ENCODE data around the gene NKAIN2.
"Not testable (repeated sequence)": the region's sequence is repeated elsewhere in the genome, so short reads cannot be mapped to it uniquely, and the experiment has no call there.

The NKAIN2 gene

DNA sequence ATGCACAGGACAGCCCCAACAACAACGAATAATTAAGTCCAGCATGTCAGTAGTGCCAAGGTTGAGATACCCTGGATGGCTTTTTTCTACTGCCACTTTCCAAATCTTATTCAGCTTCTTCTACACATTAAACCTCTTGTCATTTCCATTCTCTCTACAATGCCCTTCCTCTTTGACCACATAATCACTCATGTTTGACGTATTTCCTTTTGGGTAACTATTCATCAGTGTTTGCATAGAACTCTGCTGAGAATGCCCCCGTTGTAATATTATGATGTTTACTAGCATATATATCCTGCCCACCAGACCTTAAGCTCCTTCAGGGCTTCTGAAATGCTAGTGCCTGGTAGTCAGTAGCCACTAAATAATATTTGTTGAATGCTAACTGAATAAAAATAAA, 643.3 kb downstream of the NKAIN2 start:
- Histone ChIP-seq H3K27me3 (no peaks in the 10 kb centered on the region), H3K9me3 (no peaks in the 10 kb centered on the region), H3K27ac (no peak overlapping the region), H3K4me3 (no peak overlapping the region), H3K36me3 (no peaks in the 10 kb centered on the region), H3K4me2 (0 out of 2 replicates have a peak overlapping the region, but pooled peaks have one; percentile 8), H3K9ac (no peak overlapping the region), H4K20me1 (no peaks in the 10 kb centered on the region), H3K4me1 (peaks cover 9% of the 10 kb centered on the region)
- TF ChIP-seq Cebpa-rat (IDR thresholded peaks at IDR 0.05): no peak

- no peaks in the 10 kb centered on the region for H3K36me3 ChIP-seq
- H3K4me1 ChIP-seq: no peaks in the 10 kb centered on the region; the same call in 1 of the 2 replicates
- no peak for TF ChIP-seq Cebpa-rat (IDR thresholded peaks at IDR 0.05)
Observed at GRCh38 chr6:124459268-124459667, 655.6 kb downstream of the NKAIN2 start.

DNA sequence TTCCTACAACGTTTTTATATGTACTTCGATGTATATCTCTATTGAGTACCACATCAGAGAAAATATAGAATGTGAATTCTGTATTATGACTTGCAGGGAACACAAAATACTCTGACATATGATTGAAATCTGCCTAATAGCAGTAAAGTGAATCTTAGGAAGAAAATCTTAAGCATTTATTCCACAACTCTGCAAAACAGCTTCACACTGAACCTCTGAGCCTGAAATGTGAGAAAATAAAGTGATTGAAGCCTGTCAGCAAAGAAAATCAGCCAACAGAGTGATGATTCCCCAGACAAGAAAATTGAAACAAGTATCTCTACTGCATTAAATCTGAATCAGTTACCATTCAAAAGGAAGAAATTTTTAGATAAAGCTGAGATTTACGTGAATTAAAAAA, 659.1 kb downstream of the NKAIN2 start:
- Histone ChIP-seq H3K4me3 (no peak overlapping the region), H3K9ac (no peak overlapping the region), H3K9me3 (no peaks in the 10 kb centered on the region), H3K36me3 (no peaks in the 10 kb centered on the region), H3K27me3 (no peaks in the 10 kb centered on the region), H3K4me1 (no peaks in the 10 kb centered on the region; the same call in 1 of the 2 replicates), H3K27ac (no peak overlapping the region), H4K20me1 (no peaks in the 10 kb centered on the region), H3K4me2 (no peak overlapping the region)
- TF ChIP-seq Cebpa-rat (IDR thresholded peaks at IDR 0.05): no peak

More at GRCh38 chr6:124459268-124459667, 655.6 kb downstream of the NKAIN2 start:
- H3K4me3 ChIP-seq: no peak overlapping the region
- H3K9me3 ChIP-seq: no peaks in the 10 kb centered on the region
- H3K27ac ChIP-seq: no peak overlapping the region
- H3K4me2 ChIP-seq: no peak overlapping the region
- H4K20me1 ChIP-seq: no peaks in the 10 kb centered on the region
- no peak overlapping the region for H3K9ac ChIP-seq
- no peaks in the 10 kb centered on the region for H3K27me3 ChIP-seq

DNA sequence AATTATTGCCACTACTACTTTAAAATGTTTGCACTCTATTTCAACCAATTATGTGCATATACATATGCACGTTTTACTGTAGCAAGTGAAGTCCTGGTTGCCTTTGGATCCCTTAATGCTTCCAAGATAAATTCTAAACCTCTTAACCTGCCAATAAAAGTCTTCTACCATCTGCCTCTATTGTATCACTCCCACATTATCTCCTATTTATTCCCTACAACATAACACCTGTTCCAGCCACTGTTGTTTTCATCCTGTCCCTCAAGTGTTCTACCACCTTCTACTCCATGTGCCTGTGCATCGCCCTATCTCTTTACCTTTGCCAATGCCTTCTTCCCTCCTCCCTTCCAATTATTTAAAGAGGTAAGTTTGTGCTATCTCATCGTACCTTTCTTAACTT, 659.6 kb downstream of the NKAIN2 start:
- Histone ChIP-seq H3K9me3 (no peaks in the 10 kb centered on the region), H3K4me2 (no peak overlapping the region), H4K20me1 (no peaks in the 10 kb centered on the region)

GRCh38 chr6:124464600-124464999, 660.9 kb downstream of the NKAIN2 start:
- not testable (repeated sequence) for H3K36me3 ChIP-seq, H3K27me3 ChIP-seq, H3K4me3 ChIP-seq, H3K9me3 ChIP-seq, H3K4me2 ChIP-seq, H3K4me1 ChIP-seq, H3K9ac ChIP-seq, H3K27ac ChIP-seq, H4K20me1 ChIP-seq

More for the DNA sequence above, 659.6 kb downstream of the NKAIN2 start:
- Histone ChIP-seq H3K4me3 (no peak overlapping the region), H3K36me3 (no peaks in the 10 kb centered on the region), H3K9ac (no peak overlapping the region), H3K27ac (no peak overlapping the region), H3K4me1 (no peaks in the 10 kb centered on the region; the same call in 1 of the 2 replicates), H3K27me3 (no peaks in the 10 kb centered on the region)
- no peak for TF ChIP-seq Cebpa-rat (IDR thresholded peaks at IDR 0.05)

GRCh38 chr6:124466949-124467348, 663.3 kb downstream of the NKAIN2 start:
- TF ChIP-seq Cebpa-rat (IDR thresholded peaks at IDR 0.05): no peak
- H3K4me2 ChIP-seq: no peak overlapping the region
- H3K36me3 ChIP-seq: no peaks in the 10 kb centered on the region
- no peaks in the 10 kb centered on the region for H3K27me3 ChIP-seq
- H3K9me3 ChIP-seq: no peaks in the 10 kb centered on the region
- H3K27ac ChIP-seq: no peak overlapping the region
- H3K9ac ChIP-seq: no peak overlapping the region
- no peaks in the 10 kb centered on the region for H4K20me1 ChIP-seq
- no peaks in the 10 kb centered on the region for H3K4me1 ChIP-seq
- no peak overlapping the region for H3K4me3 ChIP-seq

- Histone ChIP-seq H3K4me3 (no peak overlapping the region), H3K36me3 (no peaks in the 10 kb centered on the region), H3K27ac (no peak overlapping the region), H3K4me2 (no peak overlapping the region), H3K27me3 (no peaks in the 10 kb centered on the region), H3K9ac (no peak overlapping the region), H3K4me1 (no peaks in the 10 kb centered on the region), H4K20me1 (no peaks in the 10 kb centered on the region), H3K9me3 (no peaks in the 10 kb centered on the region)
- no peak for TF ChIP-seq Cebpa-rat (IDR thresholded peaks at IDR 0.05)
Observed at GRCh38 chr6:124467366-124467765, 663.7 kb downstream of the NKAIN2 start.

- no peaks in the 10 kb centered on the region for H3K9me3 ChIP-seq
- no peak overlapping the region for H3K9ac ChIP-seq
- no peak for TF ChIP-seq Cebpa-rat (IDR thresholded peaks at IDR 0.05)
Observed at GRCh38 chr6:124470803-124471202, 667.1 kb downstream of the NKAIN2 start.

GRCh38 chr6:124475176-124475575, 671.5 kb downstream of the NKAIN2 start:
- no peak overlapping the region for H3K27ac ChIP-seq
- no peaks in the 10 kb centered on the region for H3K9me3 ChIP-seq
- no peaks in the 10 kb centered on the region for H3K4me1 ChIP-seq
- no peaks in the 10 kb centered on the region for H4K20me1 ChIP-seq
- H3K9ac ChIP-seq: no peak overlapping the region
- H3K27me3 ChIP-seq: no peaks in the 10 kb centered on the region
- TF ChIP-seq Cebpa-rat (IDR thresholded peaks at IDR 0.05): no peak
- no peak overlapping the region for H3K4me2 ChIP-seq
- no peak overlapping the region for H3K4me3 ChIP-seq
- H3K36me3 ChIP-seq: no peaks in the 10 kb centered on the region

More at GRCh38 chr6:124470803-124471202, 667.1 kb downstream of the NKAIN2 start:
- H3K36me3 ChIP-seq: no peaks in the 10 kb centered on the region
- H3K4me2 ChIP-seq: no peak overlapping the region
- no peak overlapping the region for H3K27ac ChIP-seq
- H3K4me3 ChIP-seq: no peak overlapping the region
- no peaks in the 10 kb centered on the region for H4K20me1 ChIP-seq
- H3K27me3 ChIP-seq: no peaks in the 10 kb centered on the region
- no peaks in the 10 kb centered on the region for H3K4me1 ChIP-seq

GRCh38 chr6:124478906-124479305, 675.2 kb downstream of the NKAIN2 start:
- no peaks in the 10 kb centered on the region for H3K4me1 ChIP-seq
- no peak overlapping the region for H3K4me3 ChIP-seq
- no peaks in the 10 kb centered on the region for H3K27me3 ChIP-seq
- TF ChIP-seq Cebpa-rat (IDR thresholded peaks at IDR 0.05): no peak
- H3K36me3 ChIP-seq: no peaks in the 10 kb centered on the region
- H3K9me3 ChIP-seq: no peaks in the 10 kb centered on the region
- H3K4me2 ChIP-seq: no peak overlapping the region
- no peak overlapping the region for H3K27ac ChIP-seq
- H4K20me1 ChIP-seq: no peaks in the 10 kb centered on the region
- H3K9ac ChIP-seq: no peak overlapping the region

GRCh38 chr6:124479991-124480430, 676.3 kb downstream of the NKAIN2 start:
- Histone ChIP-seq H3K27me3 (no peaks in the 10 kb centered on the region), H3K4me3 (no peak overlapping the region), H3K27ac (no peak overlapping the region), H4K20me1 (no peaks in the 10 kb centered on the region), H3K9me3 (no peaks in the 10 kb centered on the region), H3K4me2 (no peak overlapping the region), H3K4me1 (no peaks in the 10 kb centered on the region), H3K36me3 (no peaks in the 10 kb centered on the region), H3K9ac (no peak overlapping the region)
- TF ChIP-seq Cebpa-rat (IDR thresholded peaks at IDR 0.05): no peak
